HG03175 (cell line): ENCODE measurements around the gene ARF6.
"Not testable (repeated sequence)": the region's sequence is repeated elsewhere in the genome, so short reads cannot be mapped to it uniquely, and the experiment has no call there.

Experiments used
- ATAC-seq: cut with Tn5 transposase; IDR thresholded peaks from one replicate; pipeline ENCODE4 v1.9.1; 2021; ENCODE audit warnings: mild to moderate bottlenecking, moderate library complexity; ENCODE audit not compliant: unreplicated experiment

Gene ARF6

GRCh38 chr14:49905989-49906388, 13.1 kb downstream of the ARF6 start:
- ATAC-seq: no peak

GRCh38 chr14:49907186-49907585, 14.3 kb downstream of the ARF6 start:
- no peak for ATAC-seq

- ATAC-seq: no peak
Measured at GRCh38 chr14:49908433-49908782, 15.5 kb downstream of the ARF6 start.

GRCh38 chr14:49909016-49909415, 16.1 kb downstream of the ARF6 start:
- no peak for ATAC-seq

- ATAC-seq: no peak
Measured at GRCh38 chr14:49915085-49915484, 22.2 kb downstream of the ARF6 start.

- no peak for ATAC-seq
Measured at GRCh38 chr14:49918706-49919105, 25.8 kb downstream of the ARF6 start.

GRCh38 chr14:49919825-49920659, 27.2 kb downstream of the ARF6 start:
- no peak for ATAC-seq

GRCh38 chr14:49920935-49921334, 28.1 kb downstream of the ARF6 start:
- no peak for ATAC-seq

- ATAC-seq: no peak
Measured at GRCh38 chr14:49921401-49921800, 28.5 kb downstream of the ARF6 start.

- ATAC-seq: no peak
Measured at GRCh38 chr14:49923442-49923841, 30.6 kb downstream of the ARF6 start.

- no peak for ATAC-seq
Measured at GRCh38 chr14:49923881-49924280, 31.0 kb downstream of the ARF6 start.

GRCh38 chr14:49924852-49925251, 32.0 kb downstream of the ARF6 start:
- no peak for ATAC-seq

- ATAC-seq: no peak
Measured at GRCh38 chr14:49926803-49927202, 33.9 kb downstream of the ARF6 start.

- ATAC-seq: no peak
Measured at GRCh38 chr14:49928015-49928414, 35.1 kb downstream of the ARF6 start.

GRCh38 chr14:49930720-49931119, 37.8 kb downstream of the ARF6 start:
- no peak for ATAC-seq

GRCh38 chr14:49931523-49931922, 38.6 kb downstream of the ARF6 start:
- no peak for ATAC-seq

GRCh38 chr14:49933128-49933527, 40.2 kb downstream of the ARF6 start:
- no peak for ATAC-seq

- ATAC-seq: no peak
Measured at GRCh38 chr14:49933704-49934103, 40.8 kb downstream of the ARF6 start.

GRCh38 chr14:49934646-49935045, 41.8 kb downstream of the ARF6 start:
- ATAC-seq: no peak

GRCh38 chr14:49935526-49935925, 42.6 kb downstream of the ARF6 start:
- no peak for ATAC-seq

- ATAC-seq: not testable (repeated sequence)
Measured at GRCh38 chr14:49936246-49936645, 43.4 kb downstream of the ARF6 start.

GRCh38 chr14:49936882-49937281, 44.0 kb downstream of the ARF6 start:
- ATAC-seq: not testable (repeated sequence)

- not testable (repeated sequence) for ATAC-seq
Measured at GRCh38 chr14:49939215-49939614, 46.3 kb downstream of the ARF6 start.
